Upper lobe of left lung (tissue), 6 donors: ENCODE measurements around the gene TAF10. TPM values are rescaled to one million over a fixed set of nuclear protein-coding genes. Genes with fewer than 3 reads are reported as not detected.

Experiments used
- ATAC-seq, 2 donors: fragments of 200-7000 bp; cut with Tn5 transposase; one replicate each; pipeline ENCODE4 v1.9.1; 2022; ENCODE audit warnings: mild to moderate bottlenecking in 2 of 2, moderate library complexity in 2 of 2; ENCODE audit not compliant: low FRiP score in 2 of 2
- DNase-seq, 2 donors: peaks; one replicate each; pipeline ENCODE4 v3.0.0-alpha.2; 2019 to 2020
- H3K27ac ChIP-seq, 4 donors: fragments of 200-600 bp; sonication (generic); one replicate each; pipeline ENCODE4 v1.5.1; 2016 to 2019
- H3K27me3 ChIP-seq, 4 donors: fragments of 200-600 bp; sonication (generic); one replicate each; pipeline ENCODE4 v1.5.1; 2017 to 2019
- H3K36me3 ChIP-seq, 4 donors: fragments of 200-600 bp; sonication (generic); one replicate each; pipeline ENCODE4 v1.5.1; 2016 to 2019
- H3K4me1 ChIP-seq, 4 donors: fragments of 200-600 bp; sonication (generic); one replicate each; pipeline ENCODE4 v1.5.1; 2018 to 2019
- H3K4me3 ChIP-seq, 4 donors: fragments of 200-600 bp; sonication (generic); one replicate each; pipeline ENCODE4 v1.5.1; 2017 to 2019; ENCODE audit warnings: mild to moderate bottlenecking in 2 of 4, moderate library complexity in 1 of 4
- H3K9me3 ChIP-seq, 4 donors: fragments of 200-600 bp; sonication (generic); one replicate each; pipeline ENCODE4 v1.5.1; 2018 to 2019
- EP300 ChIP-seq, 4 donors: sonication (generic); formaldehyde crosslinking; IDR thresholded peaks; one replicate each; pipeline ENCODE4 v1.5.1; 2017; ENCODE audit warnings: antibody characterized with exemption in 4 of 4, control low read depth in 2 of 4
- POLR2A ChIP-seq, 4 donors: fragments of 450-650 bp; IDR thresholded peaks; one replicate each; pipeline ENCODE4 v1.5.1; 2016 to 2017; ENCODE audit warnings: antibody characterized with exemption in 4 of 4, mild to moderate bottlenecking in 2 of 4
- POLR2AphosphoS5 ChIP-seq, 2 donors: sonication (generic); formaldehyde crosslinking; IDR thresholded peaks; one replicate each; pipeline ENCODE4 v1.5.1; 2017; ENCODE audit warnings: antibody characterized with exemption in 2 of 2
- WGBS, 2 donors: methylation state at CpG; one replicate each; pipeline ENCODE4 v1.1.5; 2017 to 2018; 5-methylcytosine and 5-hydroxymethylcytosine counted together
- total RNA-seq, 6 donors: library from RNA; depleted of rRNA in 4 of 6; stranded (reverse); fragments of >200 nt in 4 of 6; gene quantifications; one replicate each; pipeline versions ENCODE4 v1.1.0 to v1.2.1, GENCODE V29; 2016 to 2021
- TF ChIP-seq, protein P1 (sequence below), 6 experiments: fragments of 450-650 bp in 4 of 6; fragments of 200-600 bp in 2 of 6; sonication (generic) in 2 of 6; IDR thresholded peaks; one replicate each; pipeline ENCODE4 v1.5.1; 2016 to 2019; ENCODE audit warnings: antibody characterized with exemption in 6 of 6
- donor health status: DM: no; HTN: no; CAD: no; lungs with moderate emphysema.
- donor health status: DM: no; HTN: yes; CAD: no; lungs with severe emphysema.

TAF10 gene
- total RNA-seq, 6 donors from 2014 or later: 60.8 to 153 (median 96.5) TPM

DNA sequence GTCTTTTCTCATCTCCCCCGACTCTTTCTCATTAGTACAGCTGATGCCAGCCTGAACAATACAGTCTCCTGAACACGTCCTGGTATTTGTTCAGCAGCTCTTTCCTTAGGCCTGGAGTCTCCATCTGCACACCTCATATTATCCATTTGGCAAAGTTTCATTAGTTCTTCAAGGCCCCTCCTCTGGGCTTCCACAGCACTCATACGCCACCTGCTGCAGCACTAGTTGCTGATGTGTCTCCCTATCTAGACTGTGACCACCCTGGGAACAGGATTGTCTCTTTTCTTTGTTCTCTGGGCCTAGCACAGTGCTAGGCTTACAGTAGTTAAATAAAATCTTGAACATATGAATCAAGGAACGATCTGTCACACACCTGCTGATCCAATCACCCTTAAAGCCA is 26.4 kb upstream of the TAF10 start:
- Histone ChIP-seq H3K36me3 (peaks cover 0 to 16% (median 0%) of the 10 kb centered on the region in 4 donors), H3K27me3 (no peaks in the 10 kb centered on the region), H3K9me3 (no peaks in the 10 kb centered on the region), H3K4me1 (peaks cover 33 to 56% (median 44%) of the 10 kb centered on the region in 4 donors), H3K4me3 (no peak overlapping the region), H3K27ac (peak overlapping the region in 3 of 4 donors; percentile 12 to 43 (median 27))
- ATAC-seq: no peak
- TF ChIP-seq POLR2AphosphoS5 (IDR thresholded peaks at IDR 0.05): no peak
- DNase-seq: no peak
- WGBS, 2 donors: 63 to 70% methylated on average over 4 of the region's 4 CpGs

- no peak overlapping the region for H3K4me3 ChIP-seq
- H3K4me1 ChIP-seq: peaks cover 33 to 51% (median 44%) of the 10 kb centered on the region in 4 donors
- DNase-seq: peak in 1 of 2 donors; percentile 77
- TF ChIP-seq POLR2AphosphoS5 (IDR thresholded peaks at IDR 0.05): peak in 1 of 2 donors; percentile 24
- no peak for TF ChIP-seq EP300 (IDR thresholded peaks at IDR 0.05)
- TF ChIP-seq, protein P1, sequence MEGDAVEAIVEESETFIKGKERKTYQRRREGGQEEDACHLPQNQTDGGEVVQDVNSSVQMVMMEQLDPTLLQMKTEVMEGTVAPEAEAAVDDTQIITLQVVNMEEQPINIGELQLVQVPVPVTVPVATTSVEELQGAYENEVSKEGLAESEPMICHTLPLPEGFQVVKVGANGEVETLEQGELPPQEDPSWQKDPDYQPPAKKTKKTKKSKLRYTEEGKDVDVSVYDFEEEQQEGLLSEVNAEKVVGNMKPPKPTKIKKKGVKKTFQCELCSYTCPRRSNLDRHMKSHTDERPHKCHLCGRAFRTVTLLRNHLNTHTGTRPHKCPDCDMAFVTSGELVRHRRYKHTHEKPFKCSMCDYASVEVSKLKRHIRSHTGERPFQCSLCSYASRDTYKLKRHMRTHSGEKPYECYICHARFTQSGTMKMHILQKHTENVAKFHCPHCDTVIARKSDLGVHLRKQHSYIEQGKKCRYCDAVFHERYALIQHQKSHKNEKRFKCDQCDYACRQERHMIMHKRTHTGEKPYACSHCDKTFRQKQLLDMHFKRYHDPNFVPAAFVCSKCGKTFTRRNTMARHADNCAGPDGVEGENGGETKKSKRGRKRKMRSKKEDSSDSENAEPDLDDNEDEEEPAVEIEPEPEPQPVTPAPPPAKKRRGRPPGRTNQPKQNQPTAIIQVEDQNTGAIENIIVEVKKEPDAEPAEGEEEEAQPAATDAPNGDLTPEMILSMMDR (IDR thresholded peaks at IDR 0.05): no peak
- TF ChIP-seq POLR2A (IDR thresholded peaks at IDR 0.05): no peak
- 24 to 35% methylated on average over 3 of the region's 3 CpGs for WGBS, 2 donors
- H3K27me3 ChIP-seq: no peaks in the 10 kb centered on the region
- peak overlapping the region in 3 of 4 donors; percentile 12 to 43 (median 27) for H3K27ac ChIP-seq
- peak in 1 of 2 donors; percentile 77 for ATAC-seq
- peaks cover 0 to 21% (median 2%) of the 10 kb centered on the region in 4 donors for H3K36me3 ChIP-seq
- H3K9me3 ChIP-seq: no peaks in the 10 kb centered on the region
Observed at GRCh38 chr11:6637871-6638270, 25.9 kb upstream of the TAF10 start.

- no peak for DNase-seq
- 83 to 87% methylated on average over 3 of the region's 3 CpGs for WGBS, 2 donors
- TF ChIP-seq POLR2AphosphoS5 (IDR thresholded peaks at IDR 0.05) (no peak), EP300 (IDR thresholded peaks at IDR 0.05) (no peak), POLR2A (IDR thresholded peaks at IDR 0.05) (no peak)
- peaks cover 33 to 48% (median 44%) of the 10 kb centered on the region in 4 donors for H3K4me1 ChIP-seq
- H3K27ac ChIP-seq: peak overlapping the region; percentile 43 to 75 (median 71)
- no peaks in the 10 kb centered on the region for H3K9me3 ChIP-seq
- peaks cover 0 to 34% (median 7%) of the 10 kb centered on the region in 4 donors for H3K36me3 ChIP-seq
- no peaks in the 10 kb centered on the region for H3K27me3 ChIP-seq
- no peak for ATAC-seq
- H3K4me3 ChIP-seq: no peak overlapping the region
Observed at GRCh38 chr11:6636480-6636879, 24.5 kb upstream of the TAF10 start.

- DNase-seq (no peak), ATAC-seq (peak in 1 of 2 donors; percentile 62)
Observed at GRCh38 chr11:6635082-6635932, 23.3 kb upstream of the TAF10 start.

DNA sequence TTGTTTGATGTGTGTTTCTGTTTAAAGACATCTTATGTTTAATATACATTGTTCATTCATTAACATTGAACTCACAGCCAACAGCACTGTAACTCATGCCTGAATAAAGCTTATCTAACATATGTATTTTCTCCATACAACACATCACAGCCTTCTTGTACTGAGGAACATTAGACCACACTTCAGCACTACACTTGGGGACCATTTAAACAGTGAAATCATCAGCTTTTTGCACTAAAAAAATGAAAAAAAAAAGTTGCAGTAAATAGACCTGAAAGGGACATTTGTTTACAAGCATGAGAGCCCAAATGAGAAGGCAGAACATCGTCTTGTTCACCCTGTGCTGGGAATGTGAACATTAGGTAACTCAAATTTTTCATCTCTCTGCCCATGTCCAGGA is 22.5 kb upstream of the TAF10 start:
- TF ChIP-seq, protein P1 (IDR thresholded peaks at IDR 0.05): no peak
- TF ChIP-seq POLR2A (IDR thresholded peaks at IDR 0.05) (no peak), POLR2AphosphoS5 (IDR thresholded peaks at IDR 0.05) (no peak)
- ATAC-seq (no peak), DNase-seq (no peak)
- Histone ChIP-seq H3K27me3 (no peaks in the 10 kb centered on the region), H3K9me3 (no peaks in the 10 kb centered on the region), H3K36me3 (peaks cover 0 to 38% (median 15%) of the 10 kb centered on the region in 4 donors), H3K27ac (peak overlapping the region; percentile 43 to 75 (median 71)), H3K4me3 (no peak overlapping the region), H3K4me1 (peaks cover 33 to 53% (median 44%) of the 10 kb centered on the region in 4 donors)
- 50 to 55% methylated on average over 1 of the region's 1 CpG for WGBS, 2 donors

More at GRCh38 chr11:6635082-6635932, 23.3 kb upstream of the TAF10 start:
- Histone ChIP-seq H3K9me3 (no peaks in the 10 kb centered on the region), H3K4me3 (no peak overlapping the region), H3K4me1 (peaks cover 33 to 51% (median 44%) of the 10 kb centered on the region in 4 donors), H3K27me3 (no peaks in the 10 kb centered on the region), H3K36me3 (peaks cover 0 to 40% (median 11%) of the 10 kb centered on the region in 4 donors), H3K27ac (peak overlapping the region; percentile 43 to 75 (median 71))
- WGBS, 2 donors: 45 to 50% methylated on average over 6 to 10 of the region's 10 CpGs
- TF ChIP-seq POLR2A (IDR thresholded peaks at IDR 0.05) (no peak), EP300 (IDR thresholded peaks at IDR 0.05) (peak in 3 of 4 donors; percentile 70 to 86 (median 83)), POLR2AphosphoS5 (IDR thresholded peaks at IDR 0.05) (peak; percentile 62 to 91)
- TF ChIP-seq, protein P1 (IDR thresholded peaks at IDR 0.05): no peak
